Neural progenitor cell (in vitro differentiated cells): ENCODE data around the gene FBXL15.

Experiments used
- EZH2 ChIP-seq: fragments of 200-600 bp; sonication (generic); IDR thresholded peaks from 2 replicates; pipeline ENCODE4 v1.6.1; 2017; ENCODE audit warnings: antibody characterized with exemption, mild to moderate bottlenecking, moderate library complexity
- EZH2phosphoT487 ChIP-seq: fragments of 200-600 bp; sonication (generic); IDR thresholded peaks from 2 replicates; pipeline ENCODE4 v1.6.1; 2017; ENCODE audit warnings: antibody characterized with exemption
- TF ChIP-seq, protein P1 (sequence below): fragments of 200-600 bp; sonication (generic); IDR thresholded peaks from 2 replicates; pipeline ENCODE4 v1.5.1; 2017; ENCODE audit warnings: antibody characterized with exemption, mild to moderate bottlenecking

DNA sequence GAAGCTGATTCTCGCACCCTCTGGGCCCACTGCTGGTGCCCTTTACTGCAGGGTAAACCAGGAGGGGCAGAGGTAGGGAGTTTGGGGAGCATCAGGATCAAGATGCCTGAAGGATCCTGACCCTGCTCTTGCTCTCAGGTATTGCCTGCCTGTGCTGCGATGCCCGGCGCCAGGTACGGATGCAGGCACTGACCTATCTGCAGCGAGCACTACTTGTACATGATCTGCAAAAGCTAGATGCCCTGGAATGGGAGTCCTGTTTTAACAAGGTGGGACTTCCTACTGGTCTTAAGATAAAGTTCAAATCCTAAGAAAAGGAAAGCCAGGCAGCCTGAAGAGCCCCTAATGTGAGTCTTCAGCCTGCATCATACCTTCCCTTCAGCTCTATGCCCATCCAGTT is 41.3 kb upstream of the FBXL15 start:
- TF ChIP-seq, protein P1, sequence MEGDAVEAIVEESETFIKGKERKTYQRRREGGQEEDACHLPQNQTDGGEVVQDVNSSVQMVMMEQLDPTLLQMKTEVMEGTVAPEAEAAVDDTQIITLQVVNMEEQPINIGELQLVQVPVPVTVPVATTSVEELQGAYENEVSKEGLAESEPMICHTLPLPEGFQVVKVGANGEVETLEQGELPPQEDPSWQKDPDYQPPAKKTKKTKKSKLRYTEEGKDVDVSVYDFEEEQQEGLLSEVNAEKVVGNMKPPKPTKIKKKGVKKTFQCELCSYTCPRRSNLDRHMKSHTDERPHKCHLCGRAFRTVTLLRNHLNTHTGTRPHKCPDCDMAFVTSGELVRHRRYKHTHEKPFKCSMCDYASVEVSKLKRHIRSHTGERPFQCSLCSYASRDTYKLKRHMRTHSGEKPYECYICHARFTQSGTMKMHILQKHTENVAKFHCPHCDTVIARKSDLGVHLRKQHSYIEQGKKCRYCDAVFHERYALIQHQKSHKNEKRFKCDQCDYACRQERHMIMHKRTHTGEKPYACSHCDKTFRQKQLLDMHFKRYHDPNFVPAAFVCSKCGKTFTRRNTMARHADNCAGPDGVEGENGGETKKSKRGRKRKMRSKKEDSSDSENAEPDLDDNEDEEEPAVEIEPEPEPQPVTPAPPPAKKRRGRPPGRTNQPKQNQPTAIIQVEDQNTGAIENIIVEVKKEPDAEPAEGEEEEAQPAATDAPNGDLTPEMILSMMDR, result no peak
- TF ChIP-seq EZH2, result no peak
- TF ChIP-seq EZH2phosphoT487, result no peak
